Neuronal stem cell (in vitro differentiated cells): ENCODE measurements around the gene TEX19.

Experiments
- DNase-seq: peaks from one replicate; pipeline ENCODE4 v3.0.0-alpha.2; 2013; ENCODE audit warnings: low spot score
- H2AFZ ChIP-seq: one replicate; pipeline ENCODE4 v1.6.1; 2013; ENCODE audit warnings: mild to moderate bottlenecking, low read length, inconsistent platforms
- H2AK5ac ChIP-seq: 2 replicates; pipeline ENCODE4 v1.6.1; 2013; ENCODE audit warnings: low read depth, mild to moderate bottlenecking, inconsistent platforms, low read length, moderate library complexity, mixed read lengths
- H2BK120ac ChIP-seq: 2 replicates; pipeline ENCODE4 v1.6.1; 2013; ENCODE audit warnings: low read depth, mild to moderate bottlenecking, inconsistent platforms, low read length, moderate library complexity, mixed read lengths
- H2BK12ac ChIP-seq: one replicate; pipeline ENCODE4 v1.6.1; 2013; ENCODE audit warnings: low read length, inconsistent platforms
- H2BK15ac ChIP-seq: 2 replicates; pipeline ENCODE4 v1.6.1; 2013; ENCODE audit warnings: mild to moderate bottlenecking, low read length, inconsistent platforms, mixed read lengths
- H2BK5ac ChIP-seq: one replicate; pipeline ENCODE4 v1.6.1; 2013; ENCODE audit warnings: inconsistent platforms, mild to moderate bottlenecking, low read length, moderate library complexity
- H3K14ac ChIP-seq: one replicate; pipeline ENCODE4 v1.6.1; 2013; ENCODE audit warnings: low read length, inconsistent platforms
- H3K18ac ChIP-seq: 2 replicates; pipeline ENCODE4 v1.6.1; 2013; ENCODE audit warnings: low read length, inconsistent platforms
- H3K23ac ChIP-seq: 2 replicates; pipeline ENCODE4 v1.6.1; 2013; ENCODE audit warnings: low read depth, mild to moderate bottlenecking, mixed read lengths, low read length, inconsistent platforms; ENCODE audit not compliant: poor library complexity
- H3K27ac ChIP-seq: replicated peaks from 3 replicates; pipeline ENCODE4 v1.5.1; 2013; ENCODE audit warnings: low read length, inconsistent platforms
- H3K27me3 ChIP-seq, 3 experiments: 2 replicates each; pipeline ENCODE4 v1.6.1; 2013; ENCODE audit warnings: low read length in 3 of 3, mild to moderate bottlenecking in 2 of 3, inconsistent platforms in 1 of 3, low read depth in 1 of 3, mixed read lengths in 1 of 3, moderate library complexity in 1 of 3; ENCODE audit not compliant: control insufficient read depth in 3 of 3, insufficient read depth in 3 of 3
- H3K36me3 ChIP-seq, 2 donors: replicated peaks in 1 of 2; 2 replicates each; pipeline ENCODE4 v1.6.1; 2013; ENCODE audit warnings: low read length in 2 of 2; ENCODE audit not compliant: control insufficient read depth in 2 of 2, insufficient read depth in 2 of 2
- H3K4ac ChIP-seq: 2 replicates; pipeline ENCODE4 v1.6.1; 2013; ENCODE audit warnings: inconsistent platforms, mild to moderate bottlenecking, low read length, moderate library complexity
- H3K4me1 ChIP-seq, 2 donors: 1 replicate in 1 of 2; 2 replicates in 1 of 2; pipeline ENCODE4 v1.6.1; 2013; ENCODE audit warnings: low read length in 2 of 2, low read depth in 1 of 2; ENCODE audit not compliant: control insufficient read depth in 2 of 2, insufficient read depth in 1 of 2
- H3K4me2 ChIP-seq: one replicate; pipeline ENCODE4 v1.6.1; 2013; ENCODE audit warnings: mild to moderate bottlenecking, low read length, inconsistent platforms; ENCODE audit not compliant: insufficient read depth, poor library complexity, severe bottlenecking
- H3K4me3 ChIP-seq, 2 donors: 2 replicates each; pipeline ENCODE4 v1.5.1; 2013; ENCODE audit warnings: low read length in 2 of 2, mild to moderate bottlenecking in 2 of 2, inconsistent platforms in 1 of 2, moderate library complexity in 1 of 2
- H3K79me1 ChIP-seq: one replicate; pipeline ENCODE4 v1.6.1; 2013; ENCODE audit warnings: low read depth, mild to moderate bottlenecking, inconsistent platforms, low read length, moderate library complexity
- H3K9ac ChIP-seq: one replicate; pipeline ENCODE4 v1.6.1; 2013; ENCODE audit warnings: mild to moderate bottlenecking, low read depth, low read length, inconsistent platforms; ENCODE audit not compliant: poor library complexity
- H3K9me3 ChIP-seq, 2 donors: replicated peaks in 1 of 2; 2 replicates each; pipeline versions ENCODE3 to v1.6.1; 2013; ENCODE audit warnings: low read length in 2 of 2, mild to moderate bottlenecking in 2 of 2, inconsistent platforms in 1 of 2, low read depth in 1 of 2, mixed read lengths in 1 of 2, moderate library complexity in 1 of 2; ENCODE audit not compliant: control insufficient read depth in 2 of 2, insufficient read depth in 1 of 2
- H4K8ac ChIP-seq: one replicate; pipeline ENCODE4 v1.6.1; 2013; ENCODE audit warnings: low read depth, mild to moderate bottlenecking, inconsistent platforms, low read length, moderate library complexity
- H4K91ac ChIP-seq: one replicate; pipeline ENCODE4 v1.6.1; 2013; ENCODE audit warnings: low read length, low read depth, mild to moderate bottlenecking, inconsistent platforms; ENCODE audit not compliant: poor library complexity
- WGBS, 2 donors: extraction: QIAGEN DNeasy Blood & Tissue Kit; methylation state at CpG; one replicate each; pipeline ENCODE4 v1.1.7; 2013; ENCODE audit warnings: missing lambda C conversion rate in 2 of 2, mixed read lengths in 1 of 2; ENCODE audit not compliant: insufficient read length in 2 of 2, insufficient replicate concordance in 1 of 2; ENCODE audit errors: extremely low coverage in 2 of 2; 5-methylcytosine and 5-hydroxymethylcytosine counted together

The TEX19 gene

GRCh38 chr17:82321947-82322466 is 37.0 kb upstream of the TEX19 start:
- no peak overlapping the region for H3K9ac ChIP-seq
- peak overlapping the region; percentile 87 for H2BK120ac ChIP-seq
- DNase-seq: no peak
- H3K4me2 ChIP-seq: no peak overlapping the region
- H3K4me3 ChIP-seq: no peak overlapping the region
- no peak overlapping the region for H2BK5ac ChIP-seq
- no peak overlapping the region for H3K23ac ChIP-seq
- no CpG with 5 or more reads among the region's 21 CpGs for WGBS, 2 donors
- H3K14ac ChIP-seq: no peak overlapping the region
- peak overlapping the region; percentile 62 for H2BK15ac ChIP-seq
- H4K91ac ChIP-seq: no peak overlapping the region
- H2AFZ ChIP-seq: no peak overlapping the region
- no peak overlapping the region for H4K8ac ChIP-seq
- peaks cover 0 to 51% (median 5%) of the 10 kb centered on the region in 3 experiments for H3K27me3 ChIP-seq
- no peak overlapping the region for H3K4ac ChIP-seq
- no peak overlapping the region for H2BK12ac ChIP-seq
- peak overlapping the region; percentile 83 for H3K18ac ChIP-seq
- peaks cover 7 to 10% of the 10 kb centered on the region in 2 donors for H3K9me3 ChIP-seq
- H3K79me1 ChIP-seq: peaks cover 3% of the 10 kb centered on the region
- no peaks in the 10 kb centered on the region for H3K36me3 ChIP-seq
- no peak overlapping the region for H3K27ac ChIP-seq
- H3K4me1 ChIP-seq: peaks cover 9 to 14% of the 10 kb centered on the region in 2 donors
- H2AK5ac ChIP-seq: peak overlapping the region; percentile 94

- H2BK5ac ChIP-seq: peak overlapping the region; percentile 48
- no peaks in the 10 kb centered on the region for H3K36me3 ChIP-seq
- no peak overlapping the region for H3K9ac ChIP-seq
- peaks cover 3% of the 10 kb centered on the region for H3K79me1 ChIP-seq
- no peak overlapping the region for H2BK120ac ChIP-seq
- no peak overlapping the region for H3K4me2 ChIP-seq
- peaks cover 17 to 21% of the 10 kb centered on the region in 2 donors for H3K4me1 ChIP-seq
- H3K14ac ChIP-seq: no peak overlapping the region
- H3K9me3 ChIP-seq: peaks cover 7 to 10% of the 10 kb centered on the region in 2 donors
- H3K27me3 ChIP-seq: peaks cover 0 to 57% (median 5%) of the 10 kb centered on the region in 3 experiments
- no CpG with 5 or more reads among the region's 28 CpGs for WGBS, 2 donors
- H3K4me3 ChIP-seq: no peak overlapping the region
- no peak overlapping the region for H4K91ac ChIP-seq
- no peak overlapping the region for H2BK12ac ChIP-seq
- no peak overlapping the region for H3K23ac ChIP-seq
- H2BK15ac ChIP-seq: peak overlapping the region; percentile 62
- H3K18ac ChIP-seq: peak overlapping the region; percentile 35
- DNase-seq: no peak
- peak overlapping the region; percentile 84 for H2AK5ac ChIP-seq
- H4K8ac ChIP-seq: no peak overlapping the region
- no peak overlapping the region for H2AFZ ChIP-seq
- H3K27ac ChIP-seq: no peak overlapping the region
- H3K4ac ChIP-seq: no peak overlapping the region
Observed at GRCh38 chr17:82322526-82323453, 36.3 kb upstream of the TEX19 start.

- Histone ChIP-seq H3K4ac (no peak overlapping the region), H3K23ac (peak overlapping the region; percentile 55), H4K91ac (no peak overlapping the region), H3K18ac (peak overlapping the region; percentile 48), H3K4me1 (peaks cover 17 to 27% of the 10 kb centered on the region in 2 donors), H3K27ac (no peak overlapping the region), H4K8ac (no peak overlapping the region), H3K9me3 (peaks cover 7 to 9% of the 10 kb centered on the region in 2 donors), H3K4me3 (no peak overlapping the region), H2BK5ac (no peak overlapping the region), H3K9ac (peak overlapping the region; percentile 60), H2BK120ac (peak overlapping the region; percentile 18), H2AFZ (no peak overlapping the region), H3K4me2 (no peak overlapping the region), H2BK15ac (peak overlapping the region; percentile 81), H3K14ac (peak overlapping the region; percentile 8), H2BK12ac (peak overlapping the region; percentile 22), H3K36me3 (no peaks in the 10 kb centered on the region), H3K79me1 (peaks cover 3% of the 10 kb centered on the region), H2AK5ac (peak overlapping the region; percentile 84), H3K27me3 (peaks cover 0 to 65% (median 5%) of the 10 kb centered on the region in 3 experiments)
- DNase-seq: no peak
- WGBS, 2 donors: no CpG with 5 or more reads among the region's 21 CpGs
Observed at GRCh38 chr17:82323514-82324234, 35.4 kb upstream of the TEX19 start.
